NK-92 (cell line): Measurements from ENCODE around the gene LGALS3.
"Not testable (repeated sequence)": the region's sequence is repeated elsewhere in the genome, so short reads cannot be mapped to it uniquely, and the experiment has no call there.

Experiments used
- DNase-seq: peaks from one replicate; lab custom pipeline; 2025; ENCODE audit not compliant: unreplicated experiment; lab: John Stamatoyannopoulos, UW

LGALS3 gene

DNA sequence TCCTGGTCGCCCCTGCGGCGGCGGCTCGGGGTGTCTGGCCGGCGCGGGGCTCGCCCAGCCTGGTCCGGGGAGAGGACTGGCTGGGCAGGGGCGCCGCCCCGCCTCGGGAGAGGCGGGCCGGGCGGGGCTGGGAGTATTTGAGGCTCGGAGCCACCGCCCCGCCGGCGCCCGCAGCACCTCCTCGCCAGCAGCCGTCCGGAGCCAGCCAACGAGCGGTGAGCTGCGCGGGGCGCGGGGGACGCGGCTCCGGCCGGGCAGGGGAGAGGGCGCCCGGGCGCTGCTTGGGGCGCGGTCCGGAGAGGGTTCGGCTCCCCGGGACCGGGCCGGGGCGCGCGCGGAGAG, at the start of gene LGALS3:
Gene LGALS3 (plus strand): TSS at position 167 of the 342 bp plus-strand sequence. CDS start 8,122 bp downstream, outside the sequence.
- no peak for DNase-seq

DNA sequence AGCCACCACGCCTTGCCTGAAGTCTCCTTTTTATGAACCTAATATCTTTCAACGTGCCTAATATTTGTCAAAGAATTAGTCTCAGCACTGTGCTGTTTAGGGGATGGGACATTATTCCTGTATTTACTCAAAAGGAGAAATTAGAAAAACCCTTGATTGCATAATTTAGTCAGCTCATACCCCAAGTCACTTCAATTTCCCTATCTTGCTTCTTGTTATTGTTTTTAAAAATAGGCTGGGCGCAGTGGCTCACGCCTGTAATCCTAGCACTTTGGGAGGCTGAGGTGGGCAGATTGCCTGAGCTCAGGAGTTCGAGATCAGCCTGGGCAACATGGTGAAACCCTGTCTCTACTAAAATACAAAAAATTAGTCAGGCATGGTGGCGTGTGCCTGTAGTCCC, 49.1 kb upstream of the LGALS3 start:
- not testable (repeated sequence) for DNase-seq

DNA sequence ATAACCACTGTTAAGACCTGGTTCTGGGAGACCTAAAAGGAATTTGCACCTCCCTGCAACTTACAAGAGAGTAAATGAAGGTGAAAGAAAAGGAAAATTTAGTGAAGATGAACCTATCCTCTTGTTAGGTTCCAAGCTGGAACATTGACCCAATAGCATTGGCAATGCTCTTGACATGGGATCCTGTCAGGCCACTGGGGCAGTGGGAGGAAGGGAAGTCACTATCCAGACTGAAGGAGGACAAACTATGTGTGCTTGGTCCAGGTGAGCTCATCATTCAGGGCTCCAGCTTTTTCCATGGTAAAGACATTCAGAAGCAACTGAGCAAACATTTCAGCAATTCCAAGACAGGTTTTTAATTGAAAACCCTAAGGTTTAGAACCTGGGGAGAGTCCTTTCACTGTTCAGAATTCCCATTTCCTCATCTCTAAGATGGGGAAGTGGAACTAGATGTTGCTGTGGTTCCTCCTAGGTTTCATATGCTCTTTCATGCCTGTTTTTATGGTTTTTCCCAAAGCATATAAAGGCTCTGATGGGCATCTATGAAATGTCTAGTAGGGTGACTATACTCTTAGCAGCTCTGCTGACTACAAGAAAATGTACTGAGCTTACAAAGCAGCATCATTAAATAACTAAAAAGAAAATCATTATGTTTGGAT, 44.5 kb upstream of the LGALS3 start:
- no peak for DNase-seq

DNA sequence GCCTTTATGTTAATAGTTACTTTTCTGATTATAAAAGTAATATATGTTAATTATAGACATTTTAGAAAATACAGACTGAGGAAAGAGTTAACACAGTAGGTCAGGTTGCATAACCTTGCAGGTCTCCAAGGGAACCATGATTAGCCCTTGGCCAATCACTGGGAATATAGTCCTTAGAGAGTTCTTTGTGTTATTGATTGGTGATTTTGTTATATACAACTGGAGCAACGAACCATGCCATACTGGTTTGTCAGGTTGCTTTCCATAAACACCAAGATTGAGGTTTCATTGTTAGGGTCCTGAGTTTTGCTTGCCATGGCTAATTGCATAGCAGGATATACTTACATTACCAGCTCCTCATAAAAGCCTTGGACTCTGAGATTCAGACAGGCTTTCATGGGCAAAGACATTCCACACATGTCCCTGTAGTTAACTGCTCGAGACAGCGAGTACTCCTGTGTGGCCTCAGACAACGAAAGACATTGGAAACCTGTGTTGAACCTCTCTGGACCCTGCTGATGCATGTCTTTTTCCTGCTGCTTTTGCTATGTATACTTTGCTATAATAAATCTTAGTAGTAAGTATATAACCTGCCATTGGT, 43.9 kb upstream of the LGALS3 start:
- DNase-seq, result no peak

DNA sequence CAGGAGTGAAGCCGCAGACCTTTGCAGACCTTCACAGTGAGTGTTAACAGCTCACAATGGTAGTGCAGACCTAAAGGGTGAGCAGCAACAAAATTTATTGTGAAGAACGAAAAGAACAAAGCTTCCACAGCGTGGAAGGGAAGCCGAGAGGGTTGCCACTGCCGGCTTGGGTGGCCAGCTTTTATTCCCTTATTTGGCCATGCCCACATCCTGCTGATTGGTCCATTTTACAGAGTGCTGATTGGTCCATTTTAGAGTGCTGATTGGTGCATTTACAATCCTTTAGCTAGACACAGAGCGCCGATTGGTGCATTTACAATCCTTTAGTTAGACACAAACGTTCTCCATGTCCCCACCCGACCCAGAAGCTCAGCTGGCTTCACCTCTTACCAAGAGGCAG, 42.1 kb upstream of the LGALS3 start:
- no peak for DNase-seq

DNA sequence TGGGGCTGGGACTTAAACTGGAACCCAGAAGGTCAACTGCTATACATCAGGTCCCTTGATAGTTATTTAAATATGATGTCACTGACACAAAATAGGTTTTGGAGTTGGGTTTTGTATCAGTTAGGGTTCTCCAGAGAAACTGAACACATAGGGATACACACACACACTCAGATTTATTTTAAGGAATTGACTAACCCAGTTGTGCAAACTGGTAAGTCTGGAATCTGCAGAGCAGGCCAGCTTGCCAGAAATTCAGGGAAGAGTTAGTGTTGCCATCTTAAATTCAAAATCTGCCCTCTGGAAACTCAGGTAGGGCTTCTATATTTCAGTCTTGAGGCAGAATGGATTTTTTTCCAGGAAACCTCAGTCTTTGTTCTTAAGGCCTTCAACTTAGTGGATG, 40.7 kb upstream of the LGALS3 start:
- DNase-seq, result no peak

DNA sequence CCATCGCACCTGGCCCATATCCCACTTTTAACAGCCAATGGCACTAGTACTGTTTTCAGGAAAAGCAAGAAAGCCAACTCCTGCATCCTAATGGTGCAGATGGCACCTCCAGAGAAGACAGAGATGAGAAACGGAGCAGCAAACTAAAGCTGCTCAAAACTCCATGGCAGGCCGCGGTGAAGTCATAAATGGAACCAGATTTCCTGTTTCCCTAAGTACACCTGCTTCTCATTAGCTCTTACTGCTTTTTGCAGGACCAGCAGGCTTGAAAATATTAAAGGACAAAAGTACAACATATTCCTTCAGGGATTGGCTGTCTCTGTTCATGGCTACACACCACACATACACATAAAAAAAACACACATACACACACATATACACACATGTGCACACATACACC, 36.7 kb upstream of the LGALS3 start:
- DNase-seq, result no peak

DNA sequence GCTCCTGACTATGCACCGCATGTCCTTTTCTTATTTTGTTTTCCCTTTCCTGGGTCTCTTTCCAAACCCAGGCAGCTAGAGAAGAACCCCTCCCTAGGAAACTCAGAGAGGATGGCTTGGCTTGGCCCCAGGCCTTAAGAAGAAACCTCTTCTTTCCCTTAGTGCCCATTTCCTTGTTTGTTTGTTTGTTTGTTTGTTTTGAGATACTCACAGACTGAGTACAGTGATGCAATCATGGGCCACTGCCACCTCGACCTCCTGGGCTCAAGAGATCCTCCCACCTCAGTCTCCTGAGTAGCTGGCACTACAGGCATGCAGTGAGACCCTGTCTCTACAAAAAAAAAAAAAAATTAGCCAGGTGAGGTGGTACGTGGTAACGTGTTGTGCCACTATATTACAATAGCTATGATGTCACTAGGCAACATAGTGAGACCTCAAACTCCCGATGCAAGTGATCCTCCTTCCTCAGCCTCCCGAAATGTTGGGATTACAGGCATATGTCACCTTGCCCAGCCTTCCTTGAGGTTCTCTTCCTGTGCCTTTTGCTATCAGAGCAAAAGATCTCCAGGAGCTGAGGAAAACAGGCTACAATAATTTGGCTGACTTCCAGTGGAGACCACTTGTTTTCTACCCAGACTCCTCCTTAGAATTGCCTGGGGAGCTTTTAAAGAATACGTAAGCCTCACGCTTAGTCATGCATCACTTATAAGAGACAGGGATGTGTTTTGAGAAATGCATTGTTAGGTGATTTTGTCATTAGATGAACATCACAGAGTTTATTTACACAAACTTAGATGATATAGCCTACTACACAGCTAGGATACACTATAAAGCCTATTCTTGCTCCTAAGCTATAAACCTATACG, 34.5 kb upstream of the LGALS3 start:
- no peak for DNase-seq

DNA sequence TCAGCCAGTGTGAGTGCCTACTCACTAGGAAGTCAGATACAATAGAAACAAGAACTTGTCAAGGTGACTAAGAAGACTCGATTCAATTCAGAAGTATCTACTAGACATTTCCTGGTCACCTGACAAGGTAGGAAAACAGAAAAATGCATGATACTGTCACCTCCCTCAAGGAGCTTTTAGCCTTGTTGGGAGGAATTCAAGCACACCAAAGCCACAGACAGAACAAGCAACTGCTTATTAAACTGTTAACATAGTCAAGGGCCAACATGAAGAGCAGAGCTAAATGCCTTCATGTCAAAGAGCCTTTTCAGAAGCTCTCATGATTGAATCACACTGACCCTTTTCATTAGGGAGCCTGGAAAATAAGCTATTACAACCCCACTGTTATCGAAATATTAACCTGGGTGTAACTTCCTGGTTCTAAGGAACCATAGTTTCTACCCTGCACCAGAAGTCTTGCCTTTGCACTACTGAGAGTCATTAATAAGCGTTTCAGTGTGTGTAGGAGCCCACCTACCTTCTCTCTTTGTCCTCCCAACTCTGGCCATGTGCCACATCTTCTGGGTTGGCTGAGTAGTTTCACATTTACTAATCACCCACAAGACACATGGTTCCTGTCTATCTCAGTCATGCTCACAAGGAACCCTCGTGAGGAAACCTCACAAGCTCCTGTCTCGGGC, 31.0 kb upstream of the LGALS3 start:
- DNase-seq, result no peak

DNA sequence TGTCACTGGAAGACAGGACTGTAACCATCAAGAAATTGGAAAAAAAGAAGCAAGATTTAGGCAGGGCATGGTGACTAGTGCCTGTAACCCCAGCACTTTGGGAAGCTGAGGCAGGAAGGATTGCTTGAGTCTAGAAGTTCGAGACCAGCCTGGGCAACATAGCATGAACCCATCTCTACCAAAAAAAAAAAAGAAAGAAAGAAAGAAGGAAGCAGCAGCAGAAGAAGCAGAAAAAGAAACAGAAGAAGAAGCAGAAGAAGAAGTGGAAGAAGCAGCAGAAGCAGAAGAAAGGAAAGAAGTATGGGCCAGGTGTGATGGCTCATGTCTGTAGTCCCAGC, 30.5 kb upstream of the LGALS3 start:
- DNase-seq, result no peak

DNA sequence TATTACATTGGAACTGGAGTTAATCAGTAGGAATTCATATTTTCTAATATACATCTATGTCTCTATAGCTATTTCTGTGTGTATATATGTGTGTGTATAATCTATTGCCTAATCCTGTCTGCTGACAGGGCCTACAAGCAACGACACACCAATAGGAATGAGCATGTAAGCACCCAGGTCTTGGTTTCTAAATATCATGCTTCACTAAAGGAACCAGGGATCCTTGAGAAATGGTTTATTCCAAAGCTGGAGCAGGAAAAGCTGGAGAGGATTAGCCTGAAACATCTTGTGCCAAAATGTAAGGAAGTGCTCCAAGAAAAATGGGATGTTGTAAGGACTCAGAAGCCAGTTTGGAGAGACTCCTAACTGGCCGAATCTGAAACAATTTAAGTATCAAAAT, 29.3 kb upstream of the LGALS3 start:
- DNase-seq, result no peak

DNA sequence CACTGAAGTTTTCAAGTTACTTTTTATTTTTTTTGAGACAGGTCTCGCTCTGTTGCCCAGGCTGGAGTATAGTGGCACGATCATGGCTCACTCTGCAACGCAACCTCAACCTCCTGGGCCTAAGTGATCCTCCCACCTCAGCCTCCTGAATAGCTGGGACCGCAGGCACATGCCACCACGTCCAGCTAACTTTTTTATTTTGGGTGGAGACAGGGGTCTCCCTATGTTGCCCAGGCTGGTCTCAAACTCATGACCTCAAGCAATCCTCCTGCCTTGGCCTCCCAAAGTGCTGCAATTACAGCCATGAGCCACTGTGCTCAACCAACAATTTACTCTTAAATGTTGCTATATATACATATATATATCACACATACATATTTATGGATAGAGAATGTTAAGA, 27.4 kb upstream of the LGALS3 start:
- no peak for DNase-seq

DNA sequence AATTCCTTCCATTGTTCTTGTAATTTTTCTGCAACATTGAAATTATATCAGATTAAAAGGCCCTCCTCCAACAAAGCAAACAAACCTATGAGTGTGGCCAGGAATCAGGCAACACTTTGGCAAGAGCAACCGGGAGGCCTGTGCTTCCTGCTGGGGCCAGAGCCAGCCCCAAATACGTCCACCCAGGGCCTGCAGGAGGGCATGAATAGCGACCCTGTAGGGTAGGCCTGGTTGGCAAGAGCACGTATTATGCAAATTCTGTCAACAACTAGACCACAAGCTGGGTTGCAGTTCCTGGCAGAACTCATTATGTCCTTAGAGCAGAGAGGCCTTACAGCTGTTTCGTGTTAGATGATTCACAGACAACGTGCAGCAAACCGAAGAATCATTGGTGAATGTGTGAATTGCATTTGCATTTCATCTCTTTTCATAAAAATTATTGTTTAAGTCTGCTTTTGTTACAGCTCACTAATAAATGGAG, 26.9 kb upstream of the LGALS3 start:
- DNase-seq, result no peak

DNA sequence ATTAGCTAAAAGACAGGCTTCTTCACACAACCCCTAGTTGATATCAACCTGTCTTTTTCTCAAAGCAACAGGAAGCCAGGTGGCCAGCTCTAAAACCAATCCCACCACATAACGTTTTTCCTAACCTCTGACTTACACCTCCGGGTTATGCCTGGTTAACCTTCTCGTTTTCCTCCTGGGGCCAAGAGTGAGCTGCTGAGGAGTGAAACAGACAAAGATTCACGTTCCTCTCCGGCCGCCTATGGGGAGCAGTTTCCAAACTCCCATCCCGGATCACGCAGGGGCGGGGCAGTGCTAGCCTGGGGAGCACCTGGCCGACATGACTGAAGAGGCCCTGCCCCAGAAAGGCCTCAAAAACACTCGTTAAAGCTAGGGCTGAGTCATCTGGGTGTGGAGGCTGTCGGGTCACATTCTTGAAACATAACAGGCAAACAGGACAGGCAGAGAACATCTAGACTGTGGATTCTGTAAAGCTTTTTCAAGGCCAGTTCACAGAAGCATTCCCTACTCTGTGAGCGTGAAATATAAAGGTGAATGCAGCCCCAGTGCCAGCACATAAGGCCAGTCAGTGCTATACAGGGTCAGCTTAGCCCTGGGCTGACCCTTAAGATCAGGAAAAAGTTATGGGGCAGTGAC, 25.9 kb upstream of the LGALS3 start:
- DNase-seq, result no peak

DNA sequence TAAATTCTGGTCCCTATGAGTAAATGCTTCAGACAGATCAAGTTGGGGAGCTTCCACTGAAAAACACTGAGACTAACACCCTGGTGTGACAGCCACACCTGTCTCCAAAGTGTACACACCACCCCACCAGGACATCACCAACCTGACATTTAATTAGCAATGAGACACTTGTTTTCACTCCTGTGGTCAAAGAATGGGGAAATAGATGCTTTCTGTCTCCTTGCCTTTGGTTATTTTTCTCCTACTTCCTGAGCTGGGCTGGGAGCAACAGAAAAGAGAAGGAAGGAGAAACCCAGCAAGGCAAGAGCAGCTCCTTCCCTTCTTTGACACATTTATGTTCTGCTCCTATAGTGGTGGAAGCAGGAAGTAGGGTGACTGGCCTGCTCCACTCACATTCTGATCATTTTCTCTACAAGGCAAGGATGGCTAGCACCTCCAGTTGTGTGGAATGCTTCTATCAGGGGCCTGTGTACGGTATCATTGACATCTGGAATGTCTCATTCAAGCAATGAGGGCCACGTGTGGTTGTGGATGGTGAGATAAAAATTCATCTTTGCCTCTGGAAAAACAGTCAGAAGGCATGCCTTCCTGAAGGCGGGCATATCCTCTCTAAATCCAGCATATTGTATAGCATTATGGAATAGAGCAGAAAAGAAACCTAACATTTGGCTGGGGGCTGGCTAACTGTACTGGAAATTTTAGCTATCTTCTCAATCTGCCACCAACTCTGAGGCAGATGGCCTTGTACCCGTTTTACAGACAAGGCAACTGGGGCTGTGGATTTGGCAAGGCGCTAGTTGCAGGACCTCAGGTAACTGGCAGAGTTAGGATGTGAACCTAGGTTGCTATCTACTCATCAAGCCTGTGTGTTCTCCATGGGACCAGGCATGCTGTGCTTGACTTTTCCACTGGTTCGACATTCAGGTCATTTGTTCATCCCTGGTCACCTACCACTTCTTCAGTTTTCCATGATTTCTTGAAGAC, 24.8 kb upstream of the LGALS3 start:
- DNase-seq, result no peak

DNA sequence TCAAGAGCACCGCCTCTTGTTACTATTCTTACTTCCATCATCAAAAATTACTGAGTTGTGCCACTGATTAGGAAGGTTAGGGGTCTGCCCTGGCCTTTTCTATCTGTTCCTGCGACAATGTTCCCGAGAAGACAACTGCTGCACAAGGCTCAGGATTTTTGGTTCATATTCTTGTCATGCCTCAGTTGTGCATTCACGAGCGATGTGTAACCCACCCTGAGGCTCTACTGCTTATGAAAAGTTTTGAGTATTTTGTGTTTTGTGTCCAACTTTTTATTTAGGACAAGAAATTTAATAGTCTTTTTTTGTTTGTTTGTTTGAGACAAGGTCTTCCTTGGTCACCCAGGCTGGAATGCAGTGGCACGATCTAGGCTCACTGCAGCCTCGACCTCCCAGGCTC, 23.1 kb upstream of the LGALS3 start:
- DNase-seq, result no peak

DNA sequence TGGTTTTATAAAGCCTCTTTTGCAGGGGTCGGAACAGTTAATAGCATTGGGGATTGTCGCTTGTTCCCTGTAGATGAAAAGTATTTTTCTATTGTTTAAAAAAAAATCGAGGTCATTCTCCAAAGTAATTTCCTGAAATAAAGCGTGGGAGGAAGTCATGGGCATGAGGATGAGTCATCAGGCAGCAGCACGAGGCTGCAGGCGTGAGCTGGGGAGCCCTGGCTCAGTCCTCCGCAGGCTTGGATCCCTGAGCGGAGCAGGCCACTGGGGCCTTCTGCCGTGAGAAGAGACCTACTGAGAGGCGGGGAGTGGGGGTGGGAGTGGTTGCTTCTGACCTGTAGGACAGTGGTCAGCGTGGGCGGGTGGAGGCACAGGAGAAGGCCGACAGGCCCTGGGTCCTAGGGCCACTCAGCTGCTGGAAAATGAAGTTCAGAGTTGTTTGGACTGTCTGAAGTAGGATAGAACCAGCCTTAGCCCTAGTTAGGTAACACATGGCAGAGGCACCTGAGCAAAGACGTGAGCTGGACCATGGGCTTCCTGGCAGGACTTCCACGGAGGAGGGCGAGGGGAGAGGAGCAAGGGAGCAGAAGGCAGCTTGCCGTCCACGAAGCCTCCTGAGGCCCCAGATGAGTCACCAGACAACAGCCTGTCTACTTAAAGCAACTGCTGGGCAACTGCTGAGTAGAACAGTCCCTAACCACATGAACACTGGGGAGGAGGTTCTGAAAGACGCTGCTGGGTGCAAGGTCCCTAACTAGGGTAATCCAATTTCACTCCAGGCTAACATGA, 21.1 kb upstream of the LGALS3 start:
- DNase-seq, result no peak

DNA sequence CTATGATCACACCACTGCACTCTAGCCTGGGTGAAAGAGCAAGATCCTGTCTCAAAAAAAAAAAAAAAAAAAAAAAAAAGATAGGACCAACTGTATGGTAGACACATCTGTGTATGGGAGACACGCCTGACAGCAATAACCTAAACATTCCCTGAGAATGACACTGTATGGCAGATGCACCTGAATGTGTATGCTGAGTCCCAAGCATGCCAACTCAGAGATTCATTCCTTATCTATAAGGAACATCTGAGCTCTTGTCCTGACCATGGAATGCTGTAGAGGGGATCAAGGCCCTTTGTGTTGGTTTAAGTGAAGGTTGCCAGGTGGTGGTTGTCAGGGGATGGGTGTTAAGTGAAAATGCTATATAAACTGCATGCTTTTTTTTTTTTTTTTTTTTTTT, 19.2 kb upstream of the LGALS3 start:
- DNase-seq, result no peak

DNA sequence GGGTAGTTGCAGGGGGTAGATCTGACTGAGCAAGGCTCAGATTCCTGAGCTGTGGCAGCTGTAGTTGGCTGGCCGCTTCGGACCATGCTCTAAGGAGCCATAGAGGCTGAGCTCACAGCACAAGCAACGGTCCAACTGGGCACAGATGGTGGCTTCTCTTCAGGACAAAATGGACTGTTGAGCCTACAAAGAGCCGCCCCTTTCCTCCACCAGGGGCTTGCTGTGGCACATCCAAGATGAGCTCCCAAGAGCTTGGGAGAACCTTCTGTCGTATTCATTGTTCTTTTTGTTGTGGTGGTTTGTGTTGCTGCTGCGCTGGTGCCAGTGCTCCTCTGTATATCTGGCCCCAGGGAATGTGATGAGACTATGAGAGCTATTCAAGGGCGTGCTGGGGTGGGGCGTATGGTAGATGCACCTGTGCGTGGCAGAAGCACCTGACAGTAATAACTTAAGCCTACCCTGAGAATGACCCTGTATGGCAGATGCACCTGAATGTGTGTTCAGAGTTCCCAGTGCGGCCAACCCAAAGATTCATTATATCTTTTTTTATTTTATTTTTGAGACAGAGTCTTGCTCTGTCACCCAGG, 17.8 kb upstream of the LGALS3 start:
- DNase-seq, result no peak
